ENCODE measurements around the gene PUS7.
A peak's percentile ranks its signal among the peaks of the same experiment; 100 is the strongest.
"Not testable (repeated sequence)": the region's sequence is repeated elsewhere in the genome, so short reads cannot be mapped to it uniquely, and the experiment has no call there.

Gene PUS7

DNA sequence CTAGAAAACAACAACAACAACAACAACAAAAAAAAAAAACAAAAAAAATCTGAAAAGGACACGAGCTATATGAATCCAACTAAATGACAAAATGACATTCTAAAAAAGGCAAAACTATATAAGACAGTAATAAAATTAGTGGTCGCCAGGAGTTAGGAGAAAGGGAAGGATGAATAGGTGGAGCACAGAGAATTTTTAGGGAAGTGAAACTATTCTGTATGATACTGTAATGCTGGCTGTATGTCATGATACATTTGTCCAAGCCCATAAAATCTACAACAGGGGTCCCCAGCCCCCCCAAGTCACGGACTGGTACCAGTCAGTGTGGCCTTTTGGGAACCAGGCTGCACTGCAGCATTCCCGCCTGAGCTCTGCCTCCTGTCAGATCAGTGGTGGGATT lies 2.8 kb upstream of the PUS7 start:
- Histone ChIP-seq H3K27me3 (ENCODE audit: control insufficient read depth, insufficient read depth, low read length) (no peaks in the 10 kb centered on the region), H3K36me3 (ENCODE audit: control insufficient read depth, insufficient read depth, low read length) (no peaks in the 10 kb centered on the region), H3K4me1 (ENCODE audit: control insufficient read depth, insufficient read depth, low read length) (no peaks in the 10 kb centered on the region), H3K9ac (ENCODE audit: low read length) (no peak overlapping the region), H3K4me3 (ENCODE audit: low read length) (no peak overlapping the region), H3K27ac (ENCODE audit: low read depth, low read length) (no peak overlapping the region)

DNA sequence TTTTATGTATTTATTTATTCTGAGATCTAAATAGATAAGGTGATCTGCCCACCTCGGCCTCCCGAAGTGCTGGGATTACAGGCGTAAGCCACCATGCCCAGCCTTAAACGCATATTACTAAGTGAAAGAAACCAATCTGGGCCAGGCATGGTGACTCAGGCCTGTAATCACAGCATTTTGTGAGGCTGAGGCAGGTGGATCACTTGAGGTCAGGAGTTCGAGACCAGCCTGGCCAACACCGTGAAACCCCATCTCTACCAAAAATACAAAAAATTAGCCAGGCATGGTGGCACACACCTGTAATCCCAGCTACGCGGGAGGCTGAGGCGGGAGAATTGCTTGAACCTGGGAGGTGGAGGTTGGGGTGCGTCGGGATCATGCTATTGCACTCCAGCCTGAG lies 2.4 kb upstream of the PUS7 start:
- H3K4me3 ChIP-seq (ENCODE audit: low read length); H3K9ac ChIP-seq (ENCODE audit: low read length); H3K4me1 ChIP-seq (ENCODE audit: control insufficient read depth, insufficient read depth, low read length); H3K36me3 ChIP-seq (ENCODE audit: control insufficient read depth, insufficient read depth, low read length); H3K27me3 ChIP-seq (ENCODE audit: control insufficient read depth, insufficient read depth, low read length); H3K27ac ChIP-seq (ENCODE audit: low read depth, low read length): not testable (repeated sequence)

DNA sequence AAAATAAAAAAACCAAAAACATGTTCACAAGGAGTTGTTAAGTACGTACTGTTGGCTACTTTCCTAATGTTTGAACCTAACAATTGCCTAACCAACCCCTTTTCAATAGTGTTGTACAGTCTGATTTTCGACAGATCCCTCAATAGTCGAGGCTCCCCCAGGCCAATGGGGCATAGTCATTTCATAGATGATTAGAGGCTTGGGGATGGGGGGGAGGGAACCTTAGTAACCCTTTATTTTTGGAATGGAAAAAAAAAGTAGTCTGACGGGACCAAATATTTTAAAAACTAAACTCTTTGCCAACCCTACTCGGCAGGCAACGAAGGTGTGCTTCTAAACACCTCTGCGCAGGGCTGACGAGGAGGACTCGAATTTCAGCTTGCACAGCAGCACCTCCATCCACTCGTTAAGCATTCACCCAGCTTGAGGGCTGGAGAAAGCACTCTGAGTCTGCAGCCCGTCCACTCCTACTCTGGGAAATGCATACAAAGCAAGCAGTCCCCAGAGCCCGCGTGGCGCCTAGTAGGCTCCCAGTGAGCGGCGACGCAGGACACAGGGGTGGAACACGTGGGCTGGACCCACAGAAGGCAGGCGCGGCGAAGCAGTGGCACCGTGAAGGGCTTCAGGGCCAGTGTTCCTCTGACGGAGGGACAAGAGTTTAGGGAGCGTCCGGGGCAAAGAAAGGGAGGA lies 899 bp downstream of the PUS7 start:
- peaks cover 2% of the 10 kb centered on the region for H3K36me3 ChIP-seq (ENCODE audit: control insufficient read depth, insufficient read depth, low read length)
- H3K4me1 ChIP-seq (ENCODE audit: control insufficient read depth, insufficient read depth, low read length), result no peaks in the 10 kb centered on the region
- H3K27ac ChIP-seq (ENCODE audit: low read depth, low read length), result peak overlapping the region; percentile 84
- no peaks in the 10 kb centered on the region for H3K27me3 ChIP-seq (ENCODE audit: control insufficient read depth, insufficient read depth, low read length)
- H3K9ac ChIP-seq (ENCODE audit: low read length), result peak overlapping the region; percentile 32
- peak overlapping the region; percentile 77 for H3K4me3 ChIP-seq (ENCODE audit: low read length)

DNA sequence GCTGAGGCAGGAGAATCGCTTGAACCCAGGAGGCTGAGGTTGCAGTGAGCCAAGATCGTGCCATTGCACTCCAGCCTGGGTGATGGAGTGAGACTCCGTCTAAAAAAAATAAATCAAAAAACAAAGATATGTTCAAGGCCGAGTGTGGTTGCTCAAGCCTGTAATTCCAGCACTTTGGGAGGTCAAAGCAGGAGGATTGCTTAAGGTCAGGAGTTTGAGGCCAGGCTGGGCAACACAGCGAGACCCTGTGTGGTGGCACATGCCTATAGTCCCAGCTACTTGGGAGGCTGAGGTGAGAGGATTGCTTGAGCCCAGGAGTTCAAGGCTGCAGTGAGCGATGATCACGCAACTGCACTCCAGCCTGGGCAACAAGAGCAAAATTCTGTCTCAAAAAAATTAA lies 1.5 kb downstream of the PUS7 start:
- not testable (repeated sequence) for H3K36me3 ChIP-seq (ENCODE audit: control insufficient read depth, insufficient read depth, low read length); H3K27ac ChIP-seq (ENCODE audit: low read depth, low read length); H3K27me3 ChIP-seq (ENCODE audit: control insufficient read depth, insufficient read depth, low read length); H3K4me1 ChIP-seq (ENCODE audit: control insufficient read depth, insufficient read depth, low read length); H3K9ac ChIP-seq (ENCODE audit: low read length); H3K4me3 ChIP-seq (ENCODE audit: low read length)

DNA sequence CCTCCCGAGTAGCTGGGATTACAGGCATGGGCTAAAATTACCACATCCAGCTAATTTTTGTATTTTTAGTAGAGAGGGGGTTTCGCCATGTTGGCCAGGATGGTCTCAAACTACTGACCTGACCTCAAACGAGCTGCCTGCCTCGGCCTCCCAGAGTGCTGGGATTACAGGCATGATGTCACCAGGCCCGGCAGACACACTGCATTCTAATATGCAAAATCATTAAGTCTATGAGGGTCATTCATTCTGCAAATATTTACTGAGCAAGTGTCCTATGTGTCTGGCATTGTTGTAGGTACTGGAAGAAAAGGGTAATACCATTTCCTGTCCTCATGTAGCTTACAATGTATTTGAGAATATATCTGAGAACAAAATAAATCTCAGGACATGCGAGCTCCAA lies 2.7 kb downstream of the PUS7 start:
- Histone ChIP-seq H3K9ac (ENCODE audit: low read length) (no peak overlapping the region), H3K36me3 (ENCODE audit: control insufficient read depth, insufficient read depth, low read length) (peaks cover 2% of the 10 kb centered on the region), H3K27ac (ENCODE audit: low read depth, low read length) (no peak overlapping the region)

DNA sequence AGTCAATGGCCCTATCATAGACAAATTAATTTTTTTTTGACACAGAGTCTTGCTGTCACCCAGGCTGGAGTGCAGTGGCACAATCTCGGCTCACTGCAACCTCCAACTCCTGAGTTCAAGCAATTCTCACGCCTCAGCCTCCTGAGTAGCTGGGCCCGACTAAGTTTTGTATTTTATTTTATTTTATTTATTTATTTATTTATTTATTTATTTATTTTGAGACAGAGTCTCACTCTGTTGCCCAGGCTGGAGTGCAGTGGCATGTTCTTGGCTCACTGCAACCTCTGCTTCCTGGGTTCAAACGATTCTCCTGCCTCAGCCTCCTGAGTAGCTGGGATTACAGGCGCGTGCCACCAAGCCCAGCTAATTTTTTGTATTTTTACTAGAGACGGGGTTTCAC lies 6.5 kb downstream of the PUS7 start:
- not testable (repeated sequence) for H3K36me3 ChIP-seq (ENCODE audit: control insufficient read depth, insufficient read depth, low read length); H3K4me3 ChIP-seq (ENCODE audit: low read length); H3K27ac ChIP-seq (ENCODE audit: low read depth, low read length); H3K27me3 ChIP-seq (ENCODE audit: control insufficient read depth, insufficient read depth, low read length); H3K4me1 ChIP-seq (ENCODE audit: control insufficient read depth, insufficient read depth, low read length); H3K9ac ChIP-seq (ENCODE audit: low read length)

More for the DNA sequence above, 2.7 kb downstream of the PUS7 start:
- no peaks in the 10 kb centered on the region for H3K27me3 ChIP-seq (ENCODE audit: control insufficient read depth, insufficient read depth, low read length)
- no peak overlapping the region for H3K4me3 ChIP-seq (ENCODE audit: low read length)
- H3K4me1 ChIP-seq (ENCODE audit: control insufficient read depth, insufficient read depth, low read length), result no peaks in the 10 kb centered on the region

DNA sequence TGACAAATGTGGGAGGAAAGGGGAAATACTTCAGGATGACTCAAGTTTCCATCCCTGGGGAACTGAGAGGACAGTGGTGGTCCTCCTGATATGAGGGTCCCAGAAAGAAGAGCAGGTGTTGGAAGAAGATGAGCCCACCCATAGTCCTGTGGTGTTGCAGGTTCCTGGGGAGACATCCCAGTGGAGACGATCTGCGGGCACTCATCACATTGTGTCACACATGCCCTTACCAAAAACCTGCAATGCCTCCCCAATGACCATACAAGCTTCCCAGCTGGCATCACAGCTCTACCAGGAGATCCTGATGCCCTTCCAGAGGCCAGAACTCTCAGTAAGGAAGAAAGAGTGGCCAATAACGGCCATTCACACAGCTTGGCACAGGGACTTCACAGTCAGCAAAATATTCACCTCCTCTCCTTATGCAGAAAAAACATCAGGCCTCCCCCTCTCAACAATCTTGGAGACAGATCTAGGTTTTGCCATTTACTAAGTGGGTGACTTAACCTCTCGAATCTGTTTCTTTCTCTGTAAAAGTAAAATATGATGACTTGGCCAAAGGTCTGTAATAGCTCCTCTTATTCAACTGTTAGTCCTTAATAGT lies 9.0 kb downstream of the PUS7 start:
- no peak overlapping the region for H3K27ac ChIP-seq (ENCODE audit: low read depth, low read length)

DNA sequence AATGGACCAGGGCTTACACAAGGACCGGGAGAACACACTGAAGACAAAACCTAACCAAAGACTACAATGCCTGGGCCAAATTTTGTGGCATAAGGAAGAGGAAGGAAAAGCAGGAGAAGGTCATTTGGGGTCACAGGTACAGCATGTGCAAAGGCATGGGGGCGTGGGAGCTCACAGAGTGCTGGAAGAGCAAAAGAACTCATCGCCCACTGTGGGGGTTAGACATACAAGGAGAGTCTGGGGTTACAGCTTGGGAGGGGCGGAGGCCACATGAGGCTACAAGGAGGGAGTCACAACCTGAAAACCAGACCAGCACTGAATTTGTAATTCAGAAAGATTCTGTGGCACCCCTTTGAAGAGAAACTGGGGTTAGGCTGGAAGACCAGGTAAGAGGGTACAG lies 9.7 kb downstream of the PUS7 start:
- no peak overlapping the region for H3K27ac ChIP-seq (ENCODE audit: low read depth, low read length)
- no peaks in the 10 kb centered on the region for H3K27me3 ChIP-seq (ENCODE audit: control insufficient read depth, insufficient read depth, low read length)
- H3K9ac ChIP-seq (ENCODE audit: low read length), result no peak overlapping the region
- no peak overlapping the region for H3K4me3 ChIP-seq (ENCODE audit: low read length)
- H3K36me3 ChIP-seq (ENCODE audit: control insufficient read depth, insufficient read depth, low read length), result peaks cover 4% of the 10 kb centered on the region
- no peaks in the 10 kb centered on the region for H3K4me1 ChIP-seq (ENCODE audit: control insufficient read depth, insufficient read depth, low read length)

More for the DNA sequence above, 9.0 kb downstream of the PUS7 start:
- H3K9ac ChIP-seq (ENCODE audit: low read length), result no peak overlapping the region
- H3K4me1 ChIP-seq (ENCODE audit: control insufficient read depth, insufficient read depth, low read length), result no peaks in the 10 kb centered on the region
- peaks cover 3% of the 10 kb centered on the region for H3K36me3 ChIP-seq (ENCODE audit: control insufficient read depth, insufficient read depth, low read length)
- H3K4me3 ChIP-seq (ENCODE audit: low read length), result no peak overlapping the region
- H3K27me3 ChIP-seq (ENCODE audit: control insufficient read depth, insufficient read depth, low read length), result no peaks in the 10 kb centered on the region

DNA sequence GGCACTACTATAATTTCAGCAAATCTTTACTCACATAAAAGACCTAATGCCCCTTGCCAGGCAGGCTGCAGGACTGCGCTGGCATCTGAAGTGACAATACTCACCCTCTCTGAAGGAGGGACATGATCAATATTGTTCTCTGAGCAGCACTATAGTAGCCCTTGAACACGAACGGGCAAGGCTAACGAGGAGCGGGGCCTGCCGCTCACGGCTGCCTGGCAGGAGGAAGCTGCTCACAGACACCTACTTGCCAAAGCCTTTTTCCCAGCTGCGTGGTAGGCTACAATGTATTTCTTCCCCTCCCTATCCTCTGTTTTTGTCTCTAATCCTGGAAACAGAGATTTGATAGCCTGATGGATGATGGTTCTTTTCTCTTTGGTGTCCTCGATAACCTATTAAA lies 19.9 kb downstream of the PUS7 start:
- no peak overlapping the region for H3K9ac ChIP-seq (ENCODE audit: low read length)

DNA sequence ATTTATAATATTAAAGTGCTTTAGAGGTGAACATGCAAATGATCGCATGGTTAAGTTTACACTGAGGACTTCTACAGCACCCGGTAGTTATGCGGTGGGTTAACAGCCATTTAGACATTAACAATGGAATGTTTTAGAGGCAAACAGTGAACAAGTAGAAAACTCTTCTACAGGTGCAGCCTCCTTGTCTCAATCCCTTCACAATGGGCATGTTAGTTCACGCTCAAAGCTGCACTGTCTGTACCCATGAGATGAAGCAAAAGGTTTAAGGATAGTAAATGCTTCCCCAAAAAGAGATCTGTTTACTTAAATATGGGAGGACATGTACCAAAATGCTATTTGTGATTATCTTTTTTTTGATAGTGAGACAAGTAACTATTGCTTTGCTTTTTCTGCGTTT lies 25.1 kb downstream of the PUS7 start:
- no peak overlapping the region for H3K27ac ChIP-seq (ENCODE audit: low read depth, low read length)
- no peak overlapping the region for H3K4me3 ChIP-seq (ENCODE audit: low read length)
- no peaks in the 10 kb centered on the region for H3K36me3 ChIP-seq (ENCODE audit: control insufficient read depth, insufficient read depth, low read length)
- H3K27me3 ChIP-seq (ENCODE audit: control insufficient read depth, insufficient read depth, low read length), result no peaks in the 10 kb centered on the region
- no peak overlapping the region for H3K9ac ChIP-seq (ENCODE audit: low read length)
- H3K4me1 ChIP-seq (ENCODE audit: control insufficient read depth, insufficient read depth, low read length), result peaks cover 7% of the 10 kb centered on the region

More for the DNA sequence above, 19.9 kb downstream of the PUS7 start:
- no peak overlapping the region for H3K4me3 ChIP-seq (ENCODE audit: low read length)
- no peaks in the 10 kb centered on the region for H3K27me3 ChIP-seq (ENCODE audit: control insufficient read depth, insufficient read depth, low read length)
- H3K27ac ChIP-seq (ENCODE audit: low read depth, low read length), result no peak overlapping the region
- no peaks in the 10 kb centered on the region for H3K4me1 ChIP-seq (ENCODE audit: control insufficient read depth, insufficient read depth, low read length)
- H3K36me3 ChIP-seq (ENCODE audit: control insufficient read depth, insufficient read depth, low read length), result peaks cover 3% of the 10 kb centered on the region

DNA sequence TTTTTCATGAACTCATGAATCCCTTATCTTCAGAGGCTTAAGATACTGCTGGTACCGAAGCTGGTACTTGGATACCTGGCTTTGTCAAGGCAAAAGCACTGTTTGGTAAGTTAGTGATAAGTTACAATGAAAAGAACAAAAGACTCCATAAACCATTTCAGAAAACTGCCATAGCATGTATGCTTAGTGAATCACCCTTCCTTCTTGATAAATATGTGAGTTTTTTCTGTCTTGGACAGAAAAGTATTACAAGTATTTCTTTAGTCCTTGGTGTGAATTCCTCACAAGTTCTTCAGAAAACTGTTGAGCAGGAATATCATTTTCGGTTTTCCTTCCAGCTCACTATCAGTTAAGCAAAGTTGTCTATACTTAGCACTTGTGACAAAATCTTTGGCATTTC lies 25.6 kb downstream of the PUS7 start:
- peaks cover 7% of the 10 kb centered on the region for H3K4me1 ChIP-seq (ENCODE audit: control insufficient read depth, insufficient read depth, low read length)
- no peak overlapping the region for H3K27ac ChIP-seq (ENCODE audit: low read depth, low read length)
- no peak overlapping the region for H3K4me3 ChIP-seq (ENCODE audit: low read length)
- H3K9ac ChIP-seq (ENCODE audit: low read length), result no peak overlapping the region
- H3K36me3 ChIP-seq (ENCODE audit: control insufficient read depth, insufficient read depth, low read length), result no peaks in the 10 kb centered on the region
- H3K27me3 ChIP-seq (ENCODE audit: control insufficient read depth, insufficient read depth, low read length), result no peaks in the 10 kb centered on the region

DNA sequence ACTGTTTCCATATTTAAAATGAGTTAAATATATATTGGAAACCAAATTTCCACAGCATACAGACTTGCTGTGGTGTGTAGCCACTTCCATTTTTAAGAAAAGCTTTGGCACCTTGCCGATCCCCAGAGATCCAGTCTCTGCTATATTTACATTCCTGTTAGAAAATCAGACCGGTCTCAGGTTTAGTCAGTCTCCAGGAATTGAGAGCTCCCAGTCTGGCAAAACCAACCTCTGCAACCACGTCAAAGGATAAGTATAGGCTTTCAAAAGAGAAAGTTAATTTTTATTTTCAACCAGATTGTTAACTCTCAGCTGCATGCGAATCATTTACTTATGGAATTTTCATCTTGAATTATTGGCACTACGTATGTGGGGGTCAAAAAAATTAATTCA lies 28.2 kb downstream of the PUS7 start:
- H3K4me1 ChIP-seq (ENCODE audit: control insufficient read depth, insufficient read depth, low read length), result peaks cover 7% of the 10 kb centered on the region
- no peak overlapping the region for H3K4me3 ChIP-seq (ENCODE audit: low read length)
- H3K9ac ChIP-seq (ENCODE audit: low read length), result no peak overlapping the region
- H3K27ac ChIP-seq (ENCODE audit: low read depth, low read length), result no peak overlapping the region
- H3K36me3 ChIP-seq (ENCODE audit: control insufficient read depth, insufficient read depth, low read length), result no peaks in the 10 kb centered on the region
- no peaks in the 10 kb centered on the region for H3K27me3 ChIP-seq (ENCODE audit: control insufficient read depth, insufficient read depth, low read length)

DNA sequence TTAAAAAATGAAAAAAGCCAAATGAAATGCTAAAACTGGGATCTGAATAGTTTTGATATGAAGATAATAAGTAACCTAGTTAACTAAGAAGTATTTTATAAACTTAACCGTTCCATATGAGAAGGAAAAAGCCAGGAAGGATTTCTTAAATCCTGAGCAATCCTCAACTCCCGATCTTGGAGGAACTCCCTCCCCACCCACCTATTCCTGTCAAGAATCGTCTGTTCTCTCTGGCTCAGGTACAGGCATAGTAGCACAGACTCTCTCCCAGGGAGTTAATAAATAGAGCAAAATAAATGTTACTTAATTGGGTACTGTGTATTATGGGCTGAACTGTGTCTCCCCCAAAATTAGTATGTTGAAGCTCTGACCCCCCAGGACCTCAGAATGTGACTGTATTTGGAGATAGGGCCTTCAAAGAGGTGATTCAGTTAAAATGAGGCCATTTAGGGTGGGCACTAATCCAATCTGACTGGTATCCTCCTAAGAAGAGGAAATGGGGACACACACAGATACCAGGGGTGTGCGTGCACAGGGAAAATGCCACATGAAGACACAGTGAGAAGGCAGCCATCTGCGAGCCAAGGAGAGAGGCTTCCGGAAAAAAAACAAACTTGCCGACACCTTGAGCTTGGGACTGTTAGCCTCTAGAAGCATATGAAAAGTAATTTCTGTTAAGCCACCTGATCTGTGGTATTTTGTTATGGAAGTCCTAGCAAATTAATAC lies 28.7 kb downstream of the PUS7 start:
- Histone ChIP-seq H3K27ac (ENCODE audit: low read depth, low read length) (no peak overlapping the region), H3K4me3 (ENCODE audit: low read length) (no peak overlapping the region), H3K4me1 (ENCODE audit: control insufficient read depth, insufficient read depth, low read length) (peaks cover 7% of the 10 kb centered on the region), H3K9ac (ENCODE audit: low read length) (no peak overlapping the region), H3K36me3 (ENCODE audit: control insufficient read depth, insufficient read depth, low read length) (no peaks in the 10 kb centered on the region), H3K27me3 (ENCODE audit: control insufficient read depth, insufficient read depth, low read length) (no peaks in the 10 kb centered on the region)

All from rectal smooth muscle tissue (tissue), 1 donor.